C4-2B (cell line): ENCODE data around the gene TMEM52B.
A peak's percentile ranks its signal among the peaks of the same experiment; 100 is the strongest.

Experiments used
- CTCF ChIP-seq: fragments of 450-650 bp; conservative IDR thresholded peaks from 2 replicates; pipeline ENCODE4 v1.5.1; 2017; ENCODE audit warnings: mild to moderate bottlenecking
- ZFX ChIP-seq: fragments of 450-650 bp; IDR thresholded peaks from 2 replicates; pipeline ENCODE4 v1.6.1; 2017

GRCh38 chr12:10140001-10140400, 38.8 kb upstream of the TMEM52B start:
- TF ChIP-seq CTCF (peak; percentile 72), ZFX (no peak)
